NCI-H446 (cell line): Measurements from ENCODE around the gene CDK4.
"Not testable (repeated sequence)": the region's sequence is repeated elsewhere in the genome, so short reads cannot be mapped to it uniquely, and the experiment has no call there.

Experiments used
- DNase-seq, 2 experiments: peaks; one replicate each; lab custom pipeline; 2025; lab: John Stamatoyannopoulos, UW

The CDK4 gene

GRCh38 chr12:57751788-57752667, at the start of gene CDK4:
Gene CDK4 (minus strand): TSS chr12:57752310. CDS start chr12:57751717, 593 bp downstream.
- peak; percentile 98 for DNase-seq

DNA sequence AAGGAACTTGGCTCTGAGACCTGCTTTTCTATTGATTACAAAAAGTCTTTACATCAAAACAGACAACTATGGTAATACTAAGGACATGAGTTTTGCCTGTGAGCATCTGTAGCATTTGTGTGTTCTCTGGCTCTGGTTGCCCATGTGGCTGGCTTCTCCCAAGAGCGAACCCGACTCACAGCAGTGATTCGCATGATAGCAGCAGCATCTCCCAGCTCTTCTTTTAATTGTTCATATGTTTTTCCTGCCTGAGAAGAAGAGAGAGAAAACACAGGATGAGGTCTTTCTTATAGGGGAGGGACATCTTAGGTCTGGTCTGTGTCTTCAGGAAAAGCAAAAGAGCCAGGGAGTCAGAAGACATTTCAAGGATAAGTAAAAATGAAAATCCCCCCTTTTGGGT, 48.9 kb upstream of the CDK4 start:
- no peak for DNase-seq

GRCh38 chr12:57797933-57798332, 45.8 kb upstream of the CDK4 start:
- DNase-seq: no peak

DNA sequence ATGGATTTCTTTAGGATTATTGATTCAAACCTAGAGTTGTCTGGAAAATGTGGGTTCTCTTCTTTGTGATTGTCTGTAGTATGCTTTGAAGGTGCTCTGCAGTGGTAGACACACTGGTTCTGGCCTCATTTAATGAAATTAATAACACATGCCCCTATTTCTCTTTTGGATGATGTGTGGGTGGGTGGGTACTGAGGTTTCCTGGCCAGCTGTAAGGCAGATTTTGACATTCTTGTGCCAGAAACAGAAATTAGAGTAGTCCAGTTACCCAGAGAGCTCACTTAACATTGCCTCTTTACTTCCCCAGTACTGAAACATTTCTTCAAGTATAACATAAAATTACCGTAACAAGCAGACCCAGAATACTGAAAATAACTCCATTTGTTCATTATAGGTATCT, 44.9 kb upstream of the CDK4 start:
- DNase-seq: no peak

GRCh38 chr12:57795354-57795753, 43.2 kb upstream of the CDK4 start:
- DNase-seq: no peak

DNA sequence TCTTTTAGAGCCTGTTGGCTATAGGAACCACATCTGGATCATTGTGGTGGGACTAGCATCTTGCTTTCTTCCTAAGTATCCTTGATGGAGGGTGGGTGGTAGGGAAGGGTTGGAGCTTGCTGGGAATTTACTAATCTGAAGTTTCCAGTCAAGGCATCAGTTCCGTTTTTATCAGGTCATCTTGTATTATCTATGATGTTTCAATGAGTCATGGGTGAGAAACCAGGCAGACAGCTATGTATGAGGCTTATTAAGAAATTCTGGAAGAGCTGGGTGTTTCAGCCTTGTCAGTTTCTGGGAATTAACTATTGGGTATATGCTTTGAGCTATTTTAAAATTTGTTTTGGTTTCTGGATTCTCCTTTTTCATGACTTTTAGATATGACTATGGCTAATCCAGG, 41.8 kb upstream of the CDK4 start:
- DNase-seq: no peak

DNA sequence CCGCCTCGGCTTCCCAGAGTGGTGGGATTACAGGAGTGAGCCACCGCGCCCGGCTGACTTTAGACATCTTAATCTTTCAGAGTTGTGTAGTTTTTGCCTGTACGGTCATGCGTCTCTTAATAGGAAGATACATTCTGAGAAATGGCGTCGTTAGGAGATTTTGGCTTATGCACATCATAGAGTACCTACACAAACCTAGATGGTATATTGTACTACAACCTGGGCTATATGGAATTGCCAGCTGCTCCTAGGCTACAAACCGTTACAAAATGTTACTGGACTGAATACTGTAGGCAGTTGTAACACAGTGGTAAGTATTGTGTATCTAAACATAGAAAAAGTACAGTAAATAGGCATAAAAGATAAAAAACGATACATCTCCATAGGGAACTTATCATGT, 31.8 kb upstream of the CDK4 start:
- no peak for DNase-seq

DNA sequence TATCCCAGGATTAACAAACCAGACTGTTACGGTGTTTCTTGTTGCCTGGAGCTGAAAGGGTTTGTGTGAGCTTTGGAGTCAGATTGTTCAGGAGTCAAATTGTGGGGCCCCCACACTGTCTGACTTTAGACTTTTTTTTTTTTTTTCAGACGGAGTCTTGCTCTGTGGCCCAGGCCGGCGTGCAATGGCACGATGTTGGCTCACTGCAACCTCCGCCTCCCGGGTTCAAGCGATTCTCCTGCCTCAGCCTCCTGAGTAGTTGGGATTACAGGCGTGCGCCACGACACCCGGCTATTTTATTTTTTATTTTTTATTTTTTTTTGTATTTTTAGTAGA, 31.3 kb upstream of the CDK4 start:
- no peak for DNase-seq

DNA sequence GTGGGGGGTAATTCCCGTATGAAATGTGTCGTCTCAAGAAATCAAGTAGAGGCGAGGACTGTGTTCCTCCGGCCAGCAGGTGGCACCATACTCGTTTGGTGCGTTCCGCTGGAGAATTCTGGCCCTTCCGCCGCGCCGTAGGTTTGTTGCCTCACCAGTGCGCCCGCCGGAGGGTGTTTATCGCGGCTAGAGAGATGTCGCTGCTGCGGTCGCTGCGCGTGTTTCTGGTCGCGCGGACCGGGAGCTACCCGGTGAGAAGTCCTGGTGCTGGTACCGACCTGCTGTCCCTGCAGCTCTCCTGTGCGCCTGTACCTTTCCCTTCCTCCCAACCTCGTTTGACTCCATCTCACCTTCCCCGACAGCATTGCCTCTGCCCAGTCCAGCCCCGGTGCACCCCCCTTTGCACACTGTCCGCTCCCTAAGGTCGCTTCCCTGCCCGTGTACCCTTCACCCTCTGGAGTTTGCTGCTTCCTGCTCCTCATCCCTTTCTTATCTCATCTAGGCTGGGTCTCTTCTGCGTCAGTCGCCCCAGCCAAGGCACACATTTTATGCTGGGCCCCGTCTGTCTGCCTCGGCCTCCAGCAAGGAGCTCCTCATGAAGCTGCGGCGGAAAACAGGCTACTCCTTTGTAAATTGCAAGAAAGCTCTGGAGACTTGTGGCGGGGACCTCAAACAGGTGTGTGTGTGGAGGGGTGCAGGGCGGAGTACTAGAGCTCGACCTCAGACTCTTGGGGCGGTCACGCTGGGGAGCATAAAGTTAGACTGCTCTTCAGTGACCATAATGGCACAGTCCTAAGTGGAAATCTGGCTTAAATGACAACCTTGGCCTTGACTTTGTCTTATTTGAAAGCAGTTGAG, 30.7 kb upstream of the CDK4 start, which contains the start of gene TSFM:
Gene TSFM (plus strand): TSS at position 180 of the 858 bp plus-strand sequence. CDS start 15 bp downstream, at position 195.
- peak; percentile 89 to 93 for DNase-seq

- no peak for DNase-seq
These were observed 30.1 kb upstream of the CDK4 start for GRCh38 chr12:57782243-57782607.

GRCh38 chr12:57781801-57782200, 29.7 kb upstream of the CDK4 start:
- no peak for DNase-seq

DNA sequence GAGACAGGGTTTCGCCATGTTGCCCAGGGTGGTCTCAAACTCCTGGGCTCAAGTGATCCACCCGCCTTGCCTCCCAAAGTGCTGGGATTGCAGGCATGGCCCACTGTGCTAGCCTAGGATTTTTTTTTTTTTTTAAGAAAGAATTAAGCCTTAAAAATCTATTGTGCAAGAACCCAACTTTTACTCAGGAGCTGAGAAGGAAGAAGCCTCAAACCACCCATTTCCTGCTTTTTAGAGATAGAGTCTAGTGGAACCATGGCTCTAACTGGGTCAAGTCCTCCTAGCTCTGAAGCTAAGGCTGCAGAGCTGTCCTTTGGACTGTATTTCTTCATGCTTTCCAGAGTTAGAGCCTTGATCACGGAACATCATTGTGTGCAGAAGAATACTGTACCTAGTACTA, 29.1 kb upstream of the CDK4 start:
- no peak for DNase-seq

DNA sequence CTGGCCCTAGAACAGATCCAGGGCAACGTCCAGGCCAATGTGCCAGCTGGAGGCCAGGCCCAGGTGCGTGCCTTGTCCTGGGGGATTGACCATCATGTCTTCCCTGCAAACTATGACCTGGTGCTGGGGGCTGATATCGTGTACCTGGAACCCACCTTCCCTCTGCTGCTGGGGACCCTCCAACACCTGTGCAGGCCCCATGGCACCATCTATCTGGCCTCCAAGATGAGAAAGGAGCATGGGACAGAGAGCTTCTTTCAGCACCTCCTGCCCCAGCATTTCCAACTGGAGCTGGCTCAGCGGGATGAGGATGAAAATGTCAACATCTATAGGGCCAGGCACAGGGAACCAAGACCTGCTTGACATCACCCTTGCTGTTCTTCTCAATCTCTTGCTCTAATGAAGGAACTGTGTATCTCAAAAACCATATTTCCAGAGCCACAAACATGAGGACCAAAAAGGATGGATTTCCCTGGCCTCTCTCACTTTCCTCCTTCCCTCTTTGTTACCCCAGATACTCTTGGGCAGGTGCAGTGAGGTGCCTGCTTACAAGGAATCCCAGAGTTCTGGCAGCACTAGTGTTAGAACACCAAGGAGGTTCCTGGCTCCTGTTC, 28.3 kb upstream of the CDK4 start:
- DNase-seq: no peak

GRCh38 chr12:57779736-57780135, 27.6 kb upstream of the CDK4 start:
- DNase-seq: no peak

- no peak for DNase-seq
These were observed 25.8 kb upstream of the CDK4 start for GRCh38 chr12:57777911-57778310.

DNA sequence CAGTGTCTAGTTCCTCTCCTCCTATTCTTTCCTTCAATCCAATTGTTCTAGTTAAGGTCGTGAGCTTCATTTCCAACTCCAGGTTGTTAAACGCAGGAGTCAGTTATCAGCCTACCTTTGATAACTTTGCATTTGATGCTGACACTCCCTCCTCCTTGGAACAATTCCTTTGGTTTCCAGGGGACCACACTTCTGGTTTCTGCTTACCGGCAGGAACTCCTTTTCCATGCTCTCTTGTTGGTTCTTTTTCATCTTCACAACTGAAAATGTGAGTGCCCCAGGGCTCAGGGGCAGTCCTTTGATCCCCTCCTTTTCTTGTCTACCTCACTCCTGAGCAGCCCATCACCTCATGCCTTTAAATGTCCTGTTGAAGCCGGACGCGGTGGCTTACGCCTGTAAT, 25.3 kb upstream of the CDK4 start:
- DNase-seq: no peak

DNA sequence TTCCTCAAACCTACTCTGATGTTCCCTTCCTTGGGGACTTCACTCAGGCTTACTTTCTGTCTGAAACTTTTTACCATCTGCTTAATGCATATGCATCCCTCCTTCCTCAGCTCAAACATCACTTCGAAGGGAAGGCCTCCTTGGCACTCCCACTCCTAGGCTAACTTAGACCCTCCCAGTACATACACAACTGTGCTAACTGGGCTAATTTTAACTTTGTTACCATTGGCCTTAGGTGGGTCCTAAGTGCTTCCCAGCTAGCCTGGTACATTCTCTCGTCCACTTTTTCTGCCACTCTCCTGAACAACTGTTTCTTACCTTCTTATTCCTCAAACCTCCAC, 24.1 kb upstream of the CDK4 start:
- DNase-seq: no peak

GRCh38 chr12:57775563-57776246, 23.6 kb upstream of the CDK4 start:
- DNase-seq: no peak

GRCh38 chr12:57775044-57775443, 22.9 kb upstream of the CDK4 start:
- DNase-seq: no peak

- not testable (repeated sequence) for DNase-seq
These were observed 22.5 kb upstream of the CDK4 start for GRCh38 chr12:57774634-57775033.

DNA sequence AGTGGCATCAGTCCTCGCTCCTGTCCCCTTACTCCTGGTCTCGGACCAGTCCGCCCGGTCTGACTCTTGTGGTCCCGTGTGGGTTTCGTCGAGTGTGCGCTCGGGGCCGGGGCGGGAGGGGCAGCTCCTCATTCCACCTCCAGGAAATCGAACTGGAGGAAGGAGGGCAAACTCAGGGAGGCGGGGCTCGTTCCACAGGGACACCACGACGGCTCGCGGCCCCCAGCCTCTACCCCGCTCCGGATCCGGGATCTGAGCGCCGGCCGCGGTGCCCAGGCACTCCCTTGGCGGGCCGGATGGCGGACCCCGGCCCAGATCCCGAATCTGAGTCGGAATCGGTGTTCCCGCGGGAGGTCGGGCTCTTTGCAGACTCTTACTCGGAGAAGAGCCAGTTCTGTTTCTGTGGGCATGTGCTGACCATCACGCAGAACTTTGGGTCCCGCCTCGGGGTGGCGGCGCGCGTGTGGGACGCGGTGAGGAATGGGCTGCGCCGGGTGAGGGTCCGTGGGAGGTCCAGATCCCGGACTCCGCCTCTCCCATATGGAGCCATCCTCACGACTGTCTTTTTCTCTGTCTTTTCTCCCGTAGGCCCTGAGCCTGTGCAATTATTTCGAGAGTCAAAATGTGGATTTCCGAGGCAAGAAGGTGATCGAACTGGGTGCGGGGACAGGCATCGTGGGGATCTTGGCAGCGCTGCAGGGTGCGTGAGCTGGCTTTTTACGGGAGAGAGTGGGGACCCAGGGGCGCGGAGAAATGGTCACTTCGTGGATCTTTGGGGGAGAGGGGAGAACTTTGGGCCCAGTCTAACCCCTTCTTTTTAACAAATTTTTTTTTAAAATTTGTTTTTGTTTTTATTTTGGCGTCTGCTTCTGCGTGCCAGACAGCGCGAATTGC, 20.6 kb upstream of the CDK4 start, which contains the start of gene EEF1AKMT3:
Gene EEF1AKMT3 (plus strand): TSS at position 186 of the 894 bp plus-strand sequence. CDS start 111 bp downstream, at position 297.
- peak in 1 of 2 experiments; percentile 72 for DNase-seq
